A673 (cell line): ENCODE measurements around the gene MRNIP.

Experiments used
- EZH2 ChIP-seq: fragments of 200-600 bp; sonication (generic); IDR thresholded peaks from 2 replicates; pipeline ENCODE4 v1.6.1; 2017; ENCODE audit warnings: borderline replicate concordance, low read depth, mild to moderate bottlenecking, mixed read lengths, antibody characterized with exemption, low read length; ENCODE audit not compliant: poor library complexity, severe bottlenecking
- TF ChIP-seq, protein P1 (sequence below): fragments of 300-800, 200-600 bp; sonication (generic); conservative IDR thresholded peaks from 2 replicates; pipeline ENCODE4 v1.5.1; 2017; ENCODE audit warnings: low read depth, mild to moderate bottlenecking, antibody characterized with exemption, low read length, moderate library complexity, mixed read lengths

DNA sequence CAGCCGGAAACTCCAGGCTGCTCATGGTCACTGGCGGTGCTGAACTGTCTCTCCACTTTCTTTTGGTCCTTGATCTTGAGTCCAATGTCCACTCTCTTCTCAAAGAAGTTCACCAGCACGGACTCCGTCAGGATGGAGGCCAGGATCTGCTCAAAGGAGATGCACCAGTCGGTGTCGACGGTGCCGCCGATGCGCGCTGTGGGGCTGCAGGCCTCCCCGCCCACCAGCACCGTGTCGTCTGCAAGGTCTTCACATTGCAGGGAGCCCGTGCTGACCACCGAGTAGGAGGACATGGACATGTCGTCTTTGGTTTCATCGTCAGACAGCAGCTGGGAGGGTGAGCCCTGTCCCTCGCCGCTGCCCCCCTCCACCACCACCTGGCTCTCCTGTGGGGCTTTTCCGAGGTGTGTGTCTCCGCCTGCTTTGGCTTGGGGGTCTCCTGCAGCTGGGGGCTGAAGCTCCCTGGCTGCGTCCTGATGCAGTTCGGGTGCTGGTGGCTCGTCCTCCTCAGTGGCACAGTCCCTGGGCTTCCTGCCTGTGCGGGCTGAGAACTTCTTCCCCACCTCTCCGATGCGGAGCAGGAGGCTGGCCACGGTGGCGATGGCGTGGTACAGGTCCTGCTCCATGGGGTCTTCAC is 5.0 kb upstream of the MRNIP start:
- TF ChIP-seq, protein P1, sequence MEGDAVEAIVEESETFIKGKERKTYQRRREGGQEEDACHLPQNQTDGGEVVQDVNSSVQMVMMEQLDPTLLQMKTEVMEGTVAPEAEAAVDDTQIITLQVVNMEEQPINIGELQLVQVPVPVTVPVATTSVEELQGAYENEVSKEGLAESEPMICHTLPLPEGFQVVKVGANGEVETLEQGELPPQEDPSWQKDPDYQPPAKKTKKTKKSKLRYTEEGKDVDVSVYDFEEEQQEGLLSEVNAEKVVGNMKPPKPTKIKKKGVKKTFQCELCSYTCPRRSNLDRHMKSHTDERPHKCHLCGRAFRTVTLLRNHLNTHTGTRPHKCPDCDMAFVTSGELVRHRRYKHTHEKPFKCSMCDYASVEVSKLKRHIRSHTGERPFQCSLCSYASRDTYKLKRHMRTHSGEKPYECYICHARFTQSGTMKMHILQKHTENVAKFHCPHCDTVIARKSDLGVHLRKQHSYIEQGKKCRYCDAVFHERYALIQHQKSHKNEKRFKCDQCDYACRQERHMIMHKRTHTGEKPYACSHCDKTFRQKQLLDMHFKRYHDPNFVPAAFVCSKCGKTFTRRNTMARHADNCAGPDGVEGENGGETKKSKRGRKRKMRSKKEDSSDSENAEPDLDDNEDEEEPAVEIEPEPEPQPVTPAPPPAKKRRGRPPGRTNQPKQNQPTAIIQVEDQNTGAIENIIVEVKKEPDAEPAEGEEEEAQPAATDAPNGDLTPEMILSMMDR = no peak
- no peak for TF ChIP-seq EZH2
